ENCODE measurements around the gene ANP32E.
A peak's percentile ranks its signal among the peaks of the same experiment; 100 is the strongest.
"Not testable (repeated sequence)": the region's sequence is repeated elsewhere in the genome, so short reads cannot be mapped to it uniquely, and the experiment has no call there.

Gene ANP32E

GRCh38 chr1:150226486-150226885, 9.4 kb downstream of the ANP32E start:
- no peak for DNase-seq (ENCODE audit: extremely low read depth, low read depth)
- H3K4me3 ChIP-seq (replicated peaks; ENCODE audit: low read depth, low read length) = no peak overlapping the region
- TF ChIP-seq CTCF (IDR thresholded peaks at IDR 0.05; ENCODE audit: low read depth, low read length, missing control alignments) = no peak

- DNase-seq (ENCODE audit: extremely low read depth, low read depth) = no peak
- no peak for TF ChIP-seq CTCF (IDR thresholded peaks at IDR 0.05; ENCODE audit: low read depth, low read length, missing control alignments)
- no peak overlapping the region for H3K4me3 ChIP-seq (replicated peaks; ENCODE audit: low read depth, low read length)
Observed at GRCh38 chr1:150225546-150225945, 10.4 kb downstream of the ANP32E start.

GRCh38 chr1:150224983-150225382, 10.9 kb downstream of the ANP32E start:
- DNase-seq (ENCODE audit: extremely low read depth, low read depth) = no peak
- H3K4me3 ChIP-seq (replicated peaks; ENCODE audit: low read depth, low read length) = no peak overlapping the region
- no peak for TF ChIP-seq CTCF (IDR thresholded peaks at IDR 0.05; ENCODE audit: low read depth, low read length, missing control alignments)

GRCh38 chr1:150221552-150221951, 14.4 kb downstream of the ANP32E start:
- TF ChIP-seq CTCF (IDR thresholded peaks at IDR 0.05; ENCODE audit: low read depth, low read length, missing control alignments) = peak; percentile 35
- no peak for DNase-seq (ENCODE audit: extremely low read depth, low read depth)

GRCh38 chr1:150215855-150216254, 20.1 kb downstream of the ANP32E start:
- not testable (repeated sequence) for H3K4me3 ChIP-seq (replicated peaks; ENCODE audit: low read depth, low read length); DNase-seq (ENCODE audit: extremely low read depth, low read depth)

More at GRCh38 chr1:150221552-150221951, 14.4 kb downstream of the ANP32E start:
- no peak overlapping the region for H3K4me3 ChIP-seq (replicated peaks; ENCODE audit: low read depth, low read length)

- H3K4me3 ChIP-seq (replicated peaks; ENCODE audit: low read depth, low read length) = peak overlapping the region; percentile 35
- not testable (repeated sequence) for DNase-seq (ENCODE audit: extremely low read depth, low read depth)
Observed at GRCh38 chr1:150214099-150214756, 21.7 kb downstream of the ANP32E start.

- peak; percentile 78 for DNase-seq (ENCODE audit: extremely low read depth, low read depth)
- peak; percentile 28 for TF ChIP-seq CTCF (IDR thresholded peaks at IDR 0.05; ENCODE audit: low read depth, low read length, missing control alignments)
- H3K4me3 ChIP-seq (replicated peaks; ENCODE audit: low read depth, low read length) = peak overlapping the region; percentile 35
Observed at GRCh38 chr1:150213170-150214098, 22.5 kb downstream of the ANP32E start.
